Motor neuron (in vitro differentiated cells): Measurements from ENCODE around the gene MTPN. TPM values are rescaled to one million over a fixed set of nuclear protein-coding genes. Genes with fewer than 3 reads are reported as not detected.

Experiments used
- ATAC-seq, 8 experiments: fragments of 200-7000 bp; cut with Tn5 transposase; replicated peaks in 6 of 8; 2 replicates each; pipeline ENCODE4 v1.8.0; 2021; ENCODE audit warnings: mild to moderate bottlenecking in 8 of 8, moderate library complexity in 8 of 8
- H3K27ac ChIP-seq, 2 donors: fragments of 250-450 bp; sonication (Bioruptor Pico); 2 replicates each; pipeline ENCODE4 v1.9.0; 2021; ENCODE audit warnings: antibody characterized with exemption in 2 of 2, mild to moderate bottlenecking in 2 of 2, moderate library complexity in 1 of 2
- H3K4me1 ChIP-seq, 2 donors: fragments of 250-450 bp; sonication (Bioruptor Pico); replicated peaks in 1 of 2; 2 replicates each; pipeline ENCODE4 v1.6.1; 2021; ENCODE audit warnings: antibody characterized with exemption in 2 of 2, mild to moderate bottlenecking in 2 of 2, moderate library complexity in 1 of 2
- H3K4me3 ChIP-seq, 5 donors: fragments of 250-450 bp; sonication (Bioruptor Pico); 2 replicates each; pipeline ENCODE4 v1.9.0; 2021; ENCODE audit warnings: antibody characterized with exemption in 5 of 5, mild to moderate bottlenecking in 5 of 5, moderate library complexity in 4 of 5
- WGBS, 10 experiments: fragments of 450-650 bp; shearing (Covaris generic); methylation state at CpG; one replicate each; pipeline ENCODE4 v1.0.0; 2022; 5-methylcytosine and 5-hydroxymethylcytosine counted together
- in situ Hi-C, 9 experiments: fragments of 400-800 bp; cut with MboI; loops; one replicate each; pipeline ENCODE4 v1.15.0; 2021; ENCODE audit warnings: low sequenced_read_pairs in 9 of 9, low pct_unique_long_range_greater_than_20kb in 2 of 9; ENCODE audit not compliant: unreplicated experiment in 9 of 9
- total RNA-seq, 8 experiments: library from RNA; unstranded; fragments of 300-600 nt; gene quantifications; 2 replicates each; pipeline versions ENCODE4 v1.2.3 to v1.2.4, GENCODE V29; 2022

MTPN gene
- total RNA-seq, 8 experiments from 2014 or later: 97.3 to 205 (median 118) TPM

- Histone ChIP-seq H3K4me1 (peaks cover 0 to 3% of the 10 kb centered on the region in 2 donors), H3K4me3 (no peak overlapping the region), H3K27ac (no peak overlapping the region)
- no peak for ATAC-seq
- 90 to 100% (median 94%) methylated on average over 1 to 2 of the region's 2 CpGs; no CpG with 5 or more reads in 2 of the 10 experiments for WGBS, 10 experiments
- in situ Hi-C loops: no loop called here
Measured at GRCh38 chr7:135942614-135943013, 34.5 kb downstream of the MTPN start.

GRCh38 chr7:135940077-135941075 is 36.8 kb downstream of the MTPN start:
- WGBS, 10 experiments: 88 to 100% (median 100%) methylated on average over 1 to 3 of the region's 3 CpGs
- Histone ChIP-seq H3K27ac (no peak overlapping the region), H3K4me3 (no peak overlapping the region), H3K4me1 (peaks cover 0 to 8% of the 10 kb centered on the region in 2 donors)
- no peak for ATAC-seq
- in situ Hi-C loops: no loop called here

DNA sequence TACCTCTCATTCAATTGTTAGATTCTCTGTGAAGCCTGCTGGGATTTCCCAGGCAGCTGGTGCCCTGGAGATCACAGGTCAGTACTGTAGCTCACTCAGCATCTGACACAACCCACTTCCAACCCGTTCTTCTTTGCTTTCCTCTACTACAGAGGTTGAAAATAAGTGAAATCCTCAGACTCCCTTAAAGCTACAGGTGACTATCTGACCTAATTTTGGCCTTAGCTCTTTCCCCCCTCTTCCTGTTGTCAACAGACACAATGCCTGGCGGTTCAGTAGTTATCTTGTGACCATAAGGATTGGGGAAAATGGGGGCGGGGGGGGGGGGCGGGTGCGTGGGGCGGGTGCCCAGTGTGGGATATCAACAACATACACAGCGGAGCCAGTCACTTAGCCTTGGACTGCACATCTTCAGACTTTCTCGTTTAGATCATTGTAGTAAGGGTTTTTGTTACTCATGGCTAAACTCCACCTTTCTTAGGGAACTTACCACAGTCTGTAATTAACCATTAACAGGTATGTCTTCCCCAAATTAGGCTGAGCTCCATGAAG is 37.8 kb downstream of the MTPN start:
- Histone ChIP-seq H3K4me1 (peaks cover 0 to 8% of the 10 kb centered on the region in 2 donors), H3K27ac (no peak overlapping the region), H3K4me3 (no peak overlapping the region)
- in situ Hi-C loops: no loop called here
- WGBS, 10 experiments: 0 to 100% (median 49%) methylated on average over 1 to 4 of the region's 8 CpGs; no CpG with 5 or more reads in 3 of the 10 experiments
- ATAC-seq: no peak

GRCh38 chr7:135938563-135938962 is 38.6 kb downstream of the MTPN start:
- in situ Hi-C loops: no loop called here
- H3K4me1 ChIP-seq: peaks cover 0 to 8% of the 10 kb centered on the region in 2 donors
- H3K27ac ChIP-seq: no peak overlapping the region

GRCh38 chr7:135938086-135938485 is 39.1 kb downstream of the MTPN start:
- in situ Hi-C loops: no loop called here
- H3K4me1 ChIP-seq: peaks cover 0 to 8% of the 10 kb centered on the region in 2 donors

More at GRCh38 chr7:135938563-135938962, 38.6 kb downstream of the MTPN start:
- no peak overlapping the region for H3K4me3 ChIP-seq
- no peak for ATAC-seq
- WGBS, 10 experiments: 53 to 89% (median 78%) methylated on average over 1 to 3 of the region's 3 CpGs

DNA sequence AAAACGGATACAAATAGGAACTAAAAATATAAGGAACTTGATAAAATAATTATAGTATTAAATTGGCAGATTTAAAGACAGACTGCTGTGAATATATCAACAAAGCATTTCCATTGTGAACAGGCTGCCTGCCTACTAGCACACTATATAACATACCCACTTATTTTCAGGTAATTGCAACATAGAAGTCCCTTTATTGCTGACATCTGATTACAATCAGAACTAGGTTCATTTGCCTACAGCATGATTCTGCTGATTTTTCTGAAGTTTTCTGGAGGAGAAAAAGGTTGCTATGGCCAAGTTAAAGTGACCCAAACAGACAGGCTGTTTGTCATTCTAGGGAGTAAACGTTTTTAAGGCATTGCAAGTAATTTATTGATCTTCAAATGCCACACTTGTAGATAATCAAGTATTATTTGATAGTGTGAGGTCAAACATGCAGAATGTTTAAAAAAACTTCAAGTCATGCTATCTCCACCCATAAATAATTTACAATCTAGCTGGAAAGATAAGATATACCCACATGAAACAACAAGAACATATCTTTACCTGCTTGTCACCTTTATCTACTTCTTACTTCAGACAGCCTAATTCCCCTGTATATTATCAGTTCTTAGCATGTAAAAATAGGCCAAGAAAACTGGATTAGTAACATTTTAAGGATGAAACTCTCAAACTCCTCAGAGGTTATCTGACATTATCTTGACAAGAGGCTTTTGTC is 40.5 kb downstream of the MTPN start:
- 8 to 100% (median 61%) methylated on average over 1 to 2 of the region's 2 CpGs; no CpG with 5 or more reads in 1 of the 10 experiments for WGBS, 10 experiments
- H3K4me3 ChIP-seq: no peak overlapping the region
- no peak for ATAC-seq
- in situ Hi-C loops: no loop called here
- no peak overlapping the region for H3K27ac ChIP-seq
- H3K4me1 ChIP-seq: peaks cover 0 to 8% of the 10 kb centered on the region in 2 donors

More at GRCh38 chr7:135938086-135938485, 39.1 kb downstream of the MTPN start:
- H3K27ac ChIP-seq: no peak overlapping the region
- H3K4me3 ChIP-seq: no peak overlapping the region
- ATAC-seq: no peak

- Histone ChIP-seq H3K4me3 (no peak overlapping the region), H3K27ac (no peak overlapping the region), H3K4me1 (peaks cover 12 to 18% of the 10 kb centered on the region in 2 donors)
- no peak for ATAC-seq
- 79 to 100% (median 92%) methylated on average over 1 to 2 of the region's 2 CpGs; no CpG with 5 or more reads in 1 of the 10 experiments for WGBS, 10 experiments
- in situ Hi-C loops: no loop called here
Measured at GRCh38 chr7:135934651-135935050, 42.5 kb downstream of the MTPN start.

- peak in 1 of 8 experiments; percentile 12 for ATAC-seq
- no peak overlapping the region for H3K4me3 ChIP-seq
- in situ Hi-C loops: no loop called here
- H3K4me1 ChIP-seq: peaks cover 15 to 18% of the 10 kb centered on the region in 2 donors
- H3K27ac ChIP-seq: no peak overlapping the region
- 75 to 100% (median 86%) methylated on average over 1 to 2 of the region's 2 CpGs; no CpG with 5 or more reads in 5 of the 10 experiments for WGBS, 10 experiments
Measured at GRCh38 chr7:135933509-135934188, 43.5 kb downstream of the MTPN start.

- WGBS, 10 experiments: 79 to 96% (median 90%) methylated on average over 2 to 5 of the region's 5 CpGs
- Histone ChIP-seq H3K4me1 (peaks cover 15 to 18% of the 10 kb centered on the region in 2 donors), H3K4me3 (no peak overlapping the region), H3K27ac (no peak overlapping the region)
- no peak for ATAC-seq
- in situ Hi-C loops: no loop called here
Measured at GRCh38 chr7:135932131-135932530, 45.0 kb downstream of the MTPN start.

DNA sequence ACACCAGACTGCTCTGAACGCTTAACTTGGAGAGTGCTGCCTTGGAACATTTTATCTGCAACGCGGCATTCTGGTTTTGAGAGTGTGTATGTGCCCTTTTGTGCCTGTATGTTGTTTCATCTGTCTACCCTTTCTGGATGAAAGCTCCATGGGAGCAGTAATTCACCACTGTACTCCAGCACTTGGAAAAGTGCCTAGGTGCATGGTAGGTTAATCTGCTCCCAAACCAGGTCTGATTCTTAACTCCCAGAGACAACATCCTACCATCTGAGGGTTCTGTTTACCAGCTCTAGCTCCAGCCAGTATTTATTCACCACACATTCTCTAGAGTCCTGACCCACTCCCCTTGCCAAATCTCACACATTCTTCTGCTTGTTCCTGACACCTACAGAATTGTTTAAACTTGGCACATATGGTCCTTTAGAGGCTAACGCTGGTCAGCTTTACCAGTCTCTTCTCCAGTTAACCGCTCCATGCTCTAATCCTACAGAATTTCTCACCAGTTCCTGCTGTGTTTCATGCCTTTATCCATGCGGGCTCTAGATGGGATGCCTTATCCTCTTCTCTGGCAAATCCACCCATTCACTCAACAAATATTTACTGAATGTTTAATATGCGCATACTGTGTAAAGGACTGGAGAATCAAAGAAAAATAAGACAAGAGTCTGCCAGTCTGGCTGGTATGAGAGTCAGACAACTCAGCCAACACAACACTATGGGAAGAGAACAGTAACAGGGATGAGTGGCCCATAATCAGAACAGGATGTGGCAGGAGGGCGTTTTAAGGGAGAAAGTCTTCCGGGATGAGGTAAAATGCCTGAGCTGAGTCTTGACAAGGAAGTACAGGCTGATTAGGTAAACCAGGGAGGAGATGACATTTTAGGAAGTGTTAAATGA is 46.3 kb downstream of the MTPN start:
- 29 to 90% (median 80%) methylated on average over 2 to 7 of the region's 9 CpGs; no CpG with 5 or more reads in 1 of the 10 experiments for WGBS, 10 experiments

DNA sequence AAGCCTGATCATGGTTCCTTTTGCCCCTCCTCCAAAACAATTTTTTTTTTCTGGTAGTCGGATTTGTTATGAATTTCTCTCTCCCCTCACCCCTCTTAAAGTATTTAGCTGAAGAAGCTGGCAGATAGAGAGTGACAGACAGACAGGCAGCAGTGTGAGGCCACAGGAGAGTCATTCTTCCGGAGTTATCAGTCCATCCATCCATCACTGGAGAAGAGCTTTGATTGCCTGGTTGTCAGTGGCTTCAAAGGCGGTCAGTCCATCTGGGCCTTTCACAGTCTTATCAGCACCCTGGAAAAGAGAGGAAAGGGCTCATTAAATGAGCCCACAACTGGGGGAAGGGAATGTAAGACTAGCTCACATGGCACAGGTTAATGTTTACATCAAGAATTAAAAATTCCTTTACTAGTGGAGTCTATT is 47.4 kb downstream of the MTPN start:
- Histone ChIP-seq H3K4me1 (peaks cover 10 to 18% of the 10 kb centered on the region in 2 donors), H3K4me3 (no peak overlapping the region), H3K27ac (no peak overlapping the region)
- in situ Hi-C loops: no loop called here
- 0 to 100% (median 36%) methylated on average over 1 to 3 of the region's 3 CpGs; no CpG with 5 or more reads in 4 of the 10 experiments for WGBS, 10 experiments
- ATAC-seq: no peak

More for the DNA sequence above, 46.3 kb downstream of the MTPN start:
- H3K4me3 ChIP-seq: no peak overlapping the region
- H3K4me1 ChIP-seq: peaks cover 10 to 18% of the 10 kb centered on the region in 2 donors
- no peak overlapping the region for H3K27ac ChIP-seq
- peak; percentile 33 to 98 (median 61) for ATAC-seq
- in situ Hi-C loops: no loop called here
